Measurements from ENCODE around the gene PHETA1. TPM values are rescaled to one million over a fixed set of nuclear protein-coding genes. Genes with fewer than 3 reads are reported as not detected.

PHETA1 gene
- total RNA-seq, 1 experiment from 2014 or later: 12.4 TPM

DNA sequence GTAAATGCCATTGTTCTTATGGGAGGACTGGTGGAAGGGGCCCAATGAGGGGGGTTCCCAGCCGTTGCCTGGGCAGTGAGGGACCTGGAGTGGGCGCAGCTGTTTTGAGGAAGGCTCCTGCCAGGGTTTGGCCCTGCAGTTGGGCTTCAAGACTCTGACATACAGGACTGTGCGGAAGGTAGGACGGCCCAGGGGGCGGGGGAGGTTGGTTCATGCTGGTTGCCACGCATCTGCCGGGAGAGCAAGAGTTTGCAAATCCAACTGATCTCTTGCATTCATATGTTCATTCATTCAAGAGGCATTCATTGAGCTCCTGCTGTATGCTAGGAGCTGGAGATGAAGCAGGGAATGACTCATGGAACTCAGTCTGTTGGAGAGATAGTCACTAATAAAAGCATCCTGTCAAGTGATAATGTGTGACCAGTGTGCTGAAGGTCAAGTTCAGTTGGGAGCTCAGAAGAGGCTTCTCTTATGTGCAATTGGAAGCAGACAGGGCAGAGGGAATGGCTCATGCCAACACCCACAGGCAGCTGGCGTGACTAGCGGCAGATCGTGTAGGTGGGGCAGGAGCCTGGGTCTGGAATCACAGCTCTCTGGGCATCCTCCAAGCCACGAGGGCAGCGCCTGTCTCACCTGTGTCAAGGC, 44.7 kb upstream of the PHETA1 start:
- no peaks in the 10 kb centered on the region for H3K27me3 Mint-ChIP-seq (ENCODE audit: low read depth)
- no peak for TF ChIP-seq E2F4 (CRISPR knock-in tag; IDR thresholded peaks at IDR 0.05; ENCODE audit: borderline replicate concordance, low read depth)
- ChIA-PET POLR2A (interaction anchor here (1.3 kb wide), 1 partner anchor 31 kb away, joined by 3 read pairs; no protein-coding TSS in a partner anchor), CTCF (interaction anchor here (0.7 to 3.5 kb wide), 7 partner anchors 9 to 38 kb away, joined by 3 to 41 read pairs (median 7); no protein-coding TSS in a partner anchor)
- H3K9me3 Mint-ChIP-seq: no peaks in the 10 kb centered on the region
- peak overlapping the region; percentile 81 for H3K27ac Mint-ChIP-seq
- no peak overlapping the region for H3K4me3 Mint-ChIP-seq
- H3K36me3 Mint-ChIP-seq: no peaks in the 10 kb centered on the region
- ATAC-seq (no peak), DNase-seq (ENCODE audit: low spot score) (no peak)
- peaks cover 58% of the 10 kb centered on the region for H3K4me1 Mint-ChIP-seq

- H3K4me1 Mint-ChIP-seq: peaks cover 60% of the 10 kb centered on the region
- no peaks in the 10 kb centered on the region for H3K27me3 Mint-ChIP-seq (ENCODE audit: low read depth)
- no peak overlapping the region for H3K4me3 Mint-ChIP-seq
- ATAC-seq: no peak
- ChIA-PET POLR2A (interaction anchor here (1.3 to 1.4 kb wide), 3 partner anchors 31 to 34 kb away, joined by 3 to 5 read pairs (median 3); no protein-coding TSS in a partner anchor), CTCF (interaction anchor here (0.7 to 3.5 kb wide), 10 partner anchors 9 to 114 kb away, joined by 3 to 48 read pairs (median 6); no protein-coding TSS in a partner anchor)
- no peaks in the 10 kb centered on the region for H3K36me3 Mint-ChIP-seq
- H3K27ac Mint-ChIP-seq: peak overlapping the region; percentile 81
- TF ChIP-seq, protein P1, sequence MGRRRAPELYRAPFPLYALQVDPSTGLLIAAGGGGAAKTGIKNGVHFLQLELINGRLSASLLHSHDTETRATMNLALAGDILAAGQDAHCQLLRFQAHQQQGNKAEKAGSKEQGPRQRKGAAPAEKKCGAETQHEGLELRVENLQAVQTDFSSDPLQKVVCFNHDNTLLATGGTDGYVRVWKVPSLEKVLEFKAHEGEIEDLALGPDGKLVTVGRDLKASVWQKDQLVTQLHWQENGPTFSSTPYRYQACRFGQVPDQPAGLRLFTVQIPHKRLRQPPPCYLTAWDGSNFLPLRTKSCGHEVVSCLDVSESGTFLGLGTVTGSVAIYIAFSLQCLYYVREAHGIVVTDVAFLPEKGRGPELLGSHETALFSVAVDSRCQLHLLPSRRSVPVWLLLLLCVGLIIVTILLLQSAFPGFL (CRISPR knock-in tag; IDR thresholded peaks at IDR 0.05; ENCODE audit: borderline replicate concordance): no peak
- TF ChIP-seq, protein P2, sequence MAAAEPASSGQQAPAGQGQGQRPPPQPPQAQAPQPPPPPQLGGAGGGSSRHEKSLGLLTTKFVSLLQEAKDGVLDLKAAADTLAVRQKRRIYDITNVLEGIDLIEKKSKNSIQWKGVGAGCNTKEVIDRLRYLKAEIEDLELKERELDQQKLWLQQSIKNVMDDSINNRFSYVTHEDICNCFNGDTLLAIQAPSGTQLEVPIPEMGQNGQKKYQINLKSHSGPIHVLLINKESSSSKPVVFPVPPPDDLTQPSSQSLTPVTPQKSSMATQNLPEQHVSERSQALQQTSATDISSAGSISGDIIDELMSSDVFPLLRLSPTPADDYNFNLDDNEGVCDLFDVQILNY (CRISPR knock-in tag; IDR thresholded peaks at IDR 0.05): no peak
- TF ChIP-seq ZNF219 (CRISPR knock-in tag; IDR thresholded peaks at IDR 0.05; ENCODE audit: borderline replicate concordance) (no peak), GABPB1 (CRISPR knock-in tag; IDR thresholded peaks at IDR 0.05) (no peak), AFF4 (CRISPR knock-in tag; IDR thresholded peaks at IDR 0.05; ENCODE audit: borderline replicate concordance) (no peak), CREM (CRISPR knock-in tag; IDR thresholded peaks at IDR 0.05) (no peak), TP53 (CRISPR knock-in tag; IDR thresholded peaks at IDR 0.05) (no peak), ZNF263 (CRISPR knock-in tag; IDR thresholded peaks at IDR 0.05; ENCODE audit: low read depth) (no peak), ZNF423 (CRISPR knock-in tag; IDR thresholded peaks at IDR 0.05) (no peak), SMAD4 (CRISPR knock-in tag; IDR thresholded peaks at IDR 0.05) (no peak), CREB1 (CRISPR knock-in tag; IDR thresholded peaks at IDR 0.05) (no peak), ATF2 (CRISPR knock-in tag; IDR thresholded peaks at IDR 0.05; ENCODE audit: borderline replicate concordance, low read depth) (no peak), PRRX2 (CRISPR knock-in tag; IDR thresholded peaks at IDR 0.05) (no peak), ESRRA (CRISPR knock-in tag; IDR thresholded peaks at IDR 0.05; ENCODE audit: borderline replicate concordance) (no peak)
- TF ChIP-seq, protein P3, sequence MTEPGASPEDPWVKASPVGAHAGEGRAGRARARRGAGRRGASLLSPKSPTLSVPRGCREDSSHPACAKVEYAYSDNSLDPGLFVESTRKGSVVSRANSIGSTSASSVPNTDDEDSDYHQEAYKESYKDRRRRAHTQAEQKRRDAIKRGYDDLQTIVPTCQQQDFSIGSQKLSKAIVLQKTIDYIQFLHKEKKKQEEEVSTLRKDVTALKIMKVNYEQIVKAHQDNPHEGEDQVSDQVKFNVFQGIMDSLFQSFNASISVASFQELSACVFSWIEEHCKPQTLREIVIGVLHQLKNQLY (CRISPR knock-in tag; IDR thresholded peaks at IDR 0.05): no peak
- no peak for DNase-seq (ENCODE audit: low spot score)
- H3K9me3 Mint-ChIP-seq: no peaks in the 10 kb centered on the region
These were observed 44.0 kb upstream of the PHETA1 start for GRCh38 chr12:111412830-111413441.

Measured in WTC11 (cell line).